HFFc6 (cell line): Measurements from ENCODE around the gene CDH23. TPM values are rescaled to one million over a fixed set of nuclear protein-coding genes. Genes with fewer than 3 reads are reported as not detected.

Experiments used
- DNase-seq: peaks from one replicate; pipeline ENCODE4 v3.0.0-alpha.2; 2018
- H3K27ac Mint-ChIP-seq: 2 replicates; pipeline ENCODE4 v1.8.0; 2020; ENCODE audit warnings: mild to moderate bottlenecking, mixed read lengths
- H3K27me3 Mint-ChIP-seq: 2 replicates; pipeline ENCODE4 v1.8.0; 2021; ENCODE audit warnings: mild to moderate bottlenecking, moderate library complexity, mixed read lengths; ENCODE audit not compliant: insufficient read depth
- H3K36me3 Mint-ChIP-seq: 2 replicates; pipeline ENCODE4 v1.8.0; 2021; ENCODE audit warnings: low read depth, mixed read lengths
- H3K4me1 Mint-ChIP-seq: 2 replicates; pipeline ENCODE4 v1.8.0; 2020; ENCODE audit warnings: low read depth, mixed read lengths
- H3K4me3 Mint-ChIP-seq: 2 replicates; pipeline ENCODE4 v1.8.0; 2020; ENCODE audit warnings: mild to moderate bottlenecking, moderate library complexity, mixed read lengths
- H3K9me3 Mint-ChIP-seq: 2 replicates; pipeline ENCODE4 v1.8.0; 2020; ENCODE audit warnings: mild to moderate bottlenecking, mixed read lengths
- CTCF ChIP-seq: fragments of 200-600 bp; sonication (generic); IDR thresholded peaks from 2 replicates; pipeline ENCODE4 v1.5.0; 2021; ENCODE audit warnings: antibody characterized with exemption, mild to moderate bottlenecking
- total RNA-seq, 6 experiments: library from RNA; stranded (reverse); fragmentation: NEBNext Ultra II Directional; extraction: Animal tissue kit (Norgen Biotek cat#: 25700); gene quantifications; 2 replicates in 1 of 6; 3 replicates in 5 of 6; pipeline ENCODE4 v1.2.3, GENCODE V29; 2021

Gene CDH23
- total RNA-seq, 6 experiments from 2014 or later: 0.02 to 0.11 (median 0.04) TPM; not detected in 2

- no peaks in the 10 kb centered on the region for H3K9me3 Mint-ChIP-seq
- no peak overlapping the region for H3K27ac Mint-ChIP-seq
- TF ChIP-seq CTCF: no peak
- no peak overlapping the region for H3K4me3 Mint-ChIP-seq
- H3K27me3 Mint-ChIP-seq: peaks cover 54% of the 10 kb centered on the region
- no peaks in the 10 kb centered on the region for H3K4me1 Mint-ChIP-seq
- no peaks in the 10 kb centered on the region for H3K36me3 Mint-ChIP-seq
- DNase-seq: no peak
These were observed 129.0 kb downstream of the CDH23 start for GRCh38 chr10:71525721-71526120.

DNA sequence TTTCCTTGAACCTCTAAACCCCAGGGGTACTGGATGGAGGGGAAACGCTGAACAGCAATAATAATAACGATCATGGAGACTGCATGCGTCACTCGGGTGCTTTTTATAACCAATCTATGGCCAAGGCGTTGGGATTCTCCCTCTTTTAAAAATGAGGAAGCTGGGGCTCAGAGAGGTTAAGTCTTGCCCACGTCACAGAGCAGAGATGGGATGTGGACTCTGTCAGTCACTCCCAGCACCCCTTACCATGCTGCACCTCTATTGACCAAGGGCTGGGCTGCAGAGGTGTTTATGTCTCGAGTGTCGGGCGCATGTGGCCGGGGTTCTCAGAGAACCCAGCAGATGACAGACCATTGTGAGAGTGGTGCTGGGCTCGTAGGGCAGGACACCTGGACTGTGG lies 129.9 kb downstream of the CDH23 start:
- Mint-ChIP-seq H3K9me3 (no peaks in the 10 kb centered on the region), H3K4me3 (no peak overlapping the region), H3K36me3 (no peaks in the 10 kb centered on the region), H3K27me3 (peaks cover 45% of the 10 kb centered on the region), H3K27ac (no peak overlapping the region), H3K4me1 (no peaks in the 10 kb centered on the region)
- TF ChIP-seq CTCF: no peak
- DNase-seq: no peak

DNA sequence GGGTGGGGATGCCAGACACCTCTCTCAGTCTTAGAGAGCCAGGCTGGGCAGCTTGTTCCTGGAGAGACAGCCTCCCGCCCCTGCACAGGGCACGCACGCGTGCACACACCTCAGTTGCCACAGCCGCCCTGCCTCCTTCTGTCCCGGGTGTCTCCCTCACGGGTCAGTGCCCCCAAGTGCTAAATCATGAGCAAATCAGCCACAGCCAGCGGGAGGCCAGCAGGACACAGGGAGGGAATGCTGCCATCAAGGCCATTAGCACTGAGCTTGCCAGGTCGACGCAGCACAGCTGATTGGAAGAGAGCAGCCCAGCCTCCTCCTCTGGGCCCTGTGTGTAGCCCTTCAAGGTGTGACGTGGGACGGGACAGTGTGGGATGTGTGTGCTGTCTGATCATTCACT lies 130.4 kb downstream of the CDH23 start:
- TF ChIP-seq CTCF: no peak
- H3K27ac Mint-ChIP-seq: no peak overlapping the region
- peaks cover 40% of the 10 kb centered on the region for H3K27me3 Mint-ChIP-seq
- no peak for DNase-seq
- H3K4me3 Mint-ChIP-seq: no peak overlapping the region
- no peaks in the 10 kb centered on the region for H3K4me1 Mint-ChIP-seq
- H3K36me3 Mint-ChIP-seq: no peaks in the 10 kb centered on the region
- H3K9me3 Mint-ChIP-seq: no peaks in the 10 kb centered on the region

DNA sequence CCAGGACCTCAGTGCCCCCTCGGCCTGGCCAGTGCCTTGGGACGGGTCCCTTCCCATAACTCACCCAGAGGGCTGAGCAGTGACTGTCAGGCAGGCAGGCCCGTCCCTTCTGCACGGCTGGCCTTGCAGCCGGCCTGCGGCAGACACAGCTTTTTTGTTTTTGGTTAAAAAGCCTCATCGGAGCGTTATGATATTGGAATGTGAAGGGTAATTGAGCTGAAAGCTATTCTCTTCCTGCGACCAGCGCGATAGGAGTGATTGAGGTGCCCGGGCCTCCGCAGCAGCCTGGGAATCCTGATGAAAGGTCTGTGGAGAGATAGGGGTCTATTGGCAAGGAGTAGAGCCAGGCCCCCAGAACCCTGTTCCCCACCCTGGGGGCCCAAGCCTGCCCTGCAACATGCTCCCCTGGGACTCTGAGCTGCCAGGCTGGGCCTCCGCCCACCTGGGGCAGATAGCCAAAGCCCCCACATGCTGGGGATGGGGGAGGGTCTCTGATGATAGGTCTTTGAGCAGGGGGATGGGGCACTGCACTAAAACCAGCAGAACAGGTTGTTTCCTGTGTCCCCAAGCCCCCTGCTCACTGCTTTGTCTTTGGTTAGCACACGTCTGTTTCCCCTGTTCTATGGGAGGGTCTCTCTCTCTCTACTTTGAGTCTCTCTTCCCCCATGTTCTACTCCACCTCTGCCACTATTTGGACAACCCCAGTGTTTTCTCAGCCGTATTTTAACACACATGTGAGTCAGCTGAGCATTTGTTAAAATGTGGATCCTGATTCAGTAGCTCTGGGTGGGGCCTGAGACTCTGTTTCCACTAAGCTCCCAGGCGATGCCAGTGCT lies 131.9 kb downstream of the CDH23 start:
- Mint-ChIP-seq H3K4me1 (no peaks in the 10 kb centered on the region), H3K27ac (no peak overlapping the region), H3K36me3 (no peaks in the 10 kb centered on the region), H3K9me3 (no peaks in the 10 kb centered on the region), H3K4me3 (no peak overlapping the region), H3K27me3 (peaks cover 34% of the 10 kb centered on the region)
- TF ChIP-seq CTCF: no peak
- DNase-seq: no peak

DNA sequence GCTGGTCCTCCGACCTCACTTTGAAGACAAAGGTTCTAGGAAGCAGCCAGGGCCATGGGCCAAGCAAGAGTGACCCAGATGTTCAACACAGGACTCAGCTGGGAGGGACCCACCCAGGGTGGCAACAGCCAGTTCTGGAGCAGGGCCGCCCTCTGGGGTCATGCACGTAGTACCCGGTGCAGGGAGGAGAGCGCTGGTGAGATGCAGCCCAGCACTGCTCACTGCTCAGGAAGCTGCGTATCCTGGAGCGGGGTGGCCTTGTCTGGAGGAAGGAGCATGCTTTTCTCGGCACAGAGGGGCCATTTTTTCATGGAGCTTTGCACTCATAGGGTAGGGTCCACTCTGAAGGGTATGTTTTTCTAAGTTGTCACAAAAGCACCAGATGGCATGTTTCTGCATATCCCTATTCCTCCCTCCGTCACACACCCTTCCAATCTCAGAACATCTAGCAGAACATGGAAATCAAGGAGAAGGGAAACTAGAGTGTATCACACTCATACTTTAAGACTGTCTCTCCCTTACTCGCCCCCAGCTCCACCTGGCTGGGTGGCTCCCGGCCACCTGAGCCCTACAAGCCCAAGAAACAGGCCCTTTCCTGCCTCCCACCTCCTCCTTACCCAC lies 132.6 kb downstream of the CDH23 start:
- H3K27me3 Mint-ChIP-seq: peaks cover 32% of the 10 kb centered on the region
- no peak overlapping the region for H3K4me3 Mint-ChIP-seq
- H3K4me1 Mint-ChIP-seq: no peaks in the 10 kb centered on the region
- no peak for TF ChIP-seq CTCF
- DNase-seq: no peak
- no peaks in the 10 kb centered on the region for H3K9me3 Mint-ChIP-seq
- H3K27ac Mint-ChIP-seq: no peak overlapping the region
- no peaks in the 10 kb centered on the region for H3K36me3 Mint-ChIP-seq
